Adipose tissue (tissue), 3 donors: ENCODE data around the gene GABBR2. TPM values are rescaled to one million over a fixed set of nuclear protein-coding genes. Genes with fewer than 3 reads are reported as not detected.
"Not testable (repeated sequence)": the region's sequence is repeated elsewhere in the genome, so short reads cannot be mapped to it uniquely, and the experiment has no call there.

ENCODE experiments used
- H3K27ac ChIP-seq: one replicate; pipeline ENCODE4 v1.5.1; 2013; ENCODE audit warnings: low read depth, low read length
- WGBS, 3 donors: extraction: QIAGEN DNeasy Blood & Tissue Kit; methylation state at CpG; one replicate each; pipeline ENCODE4 v1.1.7; 2013; 5-methylcytosine and 5-hydroxymethylcytosine counted together
- polyA plus RNA-seq, 3 donors: library from polyadenylated mRNA; stranded (reverse); fragments of 200-250 nt; gene quantifications; one replicate each; pipeline ENCODE4 v1.2.3, GENCODE V29; 2013
- donor health status: healthy with polysubstance abuse.
- donor health status: Bipolar disorder and iron deficiency.
- donor health status: healthy.

The GABBR2 gene
- polyA plus RNA-seq, 3 donors = 0.01 TPM; not detected in 2

- H3K27ac ChIP-seq = no peak overlapping the region
- WGBS, 3 donors = 66 to 88% (median 75%) methylated on average over 5 of the region's 5 CpGs
Measured at GRCh38 chr9:98517761-98518160, 191.0 kb downstream of the GABBR2 start.

GRCh38 chr9:98516897-98517503, 191.7 kb downstream of the GABBR2 start:
- WGBS, 3 donors = 81 to 83% (median 82%) methylated on average over 9 of the region's 9 CpGs

GRCh38 chr9:98516205-98516896, 192.4 kb downstream of the GABBR2 start:
- H3K27ac ChIP-seq = no peak overlapping the region
- WGBS, 3 donors = 87 to 90% (median 89%) methylated on average over 7 of the region's 7 CpGs

More at GRCh38 chr9:98516897-98517503, 191.7 kb downstream of the GABBR2 start:
- no peak overlapping the region for H3K27ac ChIP-seq

GRCh38 chr9:98515506-98516204, 193.1 kb downstream of the GABBR2 start:
- 79 to 88% (median 85%) methylated on average over 4 of the region's 4 CpGs for WGBS, 3 donors

GRCh38 chr9:98514841-98515240, 193.9 kb downstream of the GABBR2 start:
- no peak overlapping the region for H3K27ac ChIP-seq
- WGBS, 3 donors = 85 to 92% (median 91%) methylated on average over 6 of the region's 6 CpGs

More at GRCh38 chr9:98515506-98516204, 193.1 kb downstream of the GABBR2 start:
- no peak overlapping the region for H3K27ac ChIP-seq

GRCh38 chr9:98508217-98508919, 200.4 kb downstream of the GABBR2 start:
- not testable (repeated sequence) for H3K27ac ChIP-seq
- WGBS, 3 donors = 75 to 94% (median 92%) methylated on average over 13 to 25 of the region's 25 CpGs

GRCh38 chr9:98506422-98507054, 202.2 kb downstream of the GABBR2 start:
- no peak overlapping the region for H3K27ac ChIP-seq
- 88 to 95% (median 91%) methylated on average over 6 of the region's 6 CpGs for WGBS, 3 donors

- 69 to 75% (median 74%) methylated on average over 9 of the region's 9 CpGs for WGBS, 3 donors
- no peak overlapping the region for H3K27ac ChIP-seq
Measured at GRCh38 chr9:98504298-98505282, 204.1 kb downstream of the GABBR2 start.

- 74 to 87% (median 85%) methylated on average over 2 of the region's 2 CpGs for WGBS, 3 donors
- no peak overlapping the region for H3K27ac ChIP-seq
Measured at GRCh38 chr9:98503867-98504266, 204.9 kb downstream of the GABBR2 start.

GRCh38 chr9:98502976-98503325, 205.8 kb downstream of the GABBR2 start:
- H3K27ac ChIP-seq = no peak overlapping the region
- WGBS, 3 donors = 46 to 82% (median 52%) methylated on average over 5 of the region's 5 CpGs

GRCh38 chr9:98502311-98502975, 206.3 kb downstream of the GABBR2 start:
- 80 to 93% (median 80%) methylated on average over 6 of the region's 6 CpGs for WGBS, 3 donors
- H3K27ac ChIP-seq = no peak overlapping the region

- no peak overlapping the region for H3K27ac ChIP-seq
- 72 to 84% (median 79%) methylated on average over 8 of the region's 8 CpGs for WGBS, 3 donors
Measured at GRCh38 chr9:98501819-98502218, 206.9 kb downstream of the GABBR2 start.

GRCh38 chr9:98501259-98501658, 207.5 kb downstream of the GABBR2 start:
- not testable (repeated sequence) for H3K27ac ChIP-seq
- WGBS, 3 donors = 80 to 86% (median 84%) methylated on average over 8 of the region's 8 CpGs

GRCh38 chr9:98500337-98500919, 208.3 kb downstream of the GABBR2 start:
- H3K27ac ChIP-seq = no peak overlapping the region
- WGBS, 3 donors = 81 to 90% (median 82%) methylated on average over 7 of the region's 7 CpGs

- 67 to 74% (median 71%) methylated on average over 3 of the region's 3 CpGs for WGBS, 3 donors
Measured at GRCh38 chr9:98495530-98495929, 213.2 kb downstream of the GABBR2 start.

GRCh38 chr9:98494852-98495251, 213.9 kb downstream of the GABBR2 start:
- H3K27ac ChIP-seq = no peak overlapping the region
- 69 to 86% (median 75%) methylated on average over 2 of the region's 2 CpGs for WGBS, 3 donors

More at GRCh38 chr9:98495530-98495929, 213.2 kb downstream of the GABBR2 start:
- H3K27ac ChIP-seq = no peak overlapping the region
